Psoas muscle (tissue), 8 donors: Measurements from ENCODE around the gene RICTOR. TPM values are rescaled to one million over a fixed set of nuclear protein-coding genes. Genes with fewer than 3 reads are reported as not detected.

Experiments used
- ATAC-seq, 4 donors: fragments of 200-7000 bp; cut with Tn5 transposase; one replicate each; pipeline ENCODE4 v1.9.1; 2020; ENCODE audit warnings: moderate library complexity in 3 of 4, mild to moderate bottlenecking in 2 of 4
- DNase-seq, 2 donors: peaks; one replicate each; pipeline ENCODE4 v3.0.0-alpha.2; 2020
- H3K27ac ChIP-seq: fragments of 200-600 bp; one replicate; pipeline ENCODE4 v1.8.0; 2022
- H3K27me3 ChIP-seq, 3 donors: fragments of 200-600 bp in 1 of 3; one replicate each; pipeline versions ENCODE4 v1.6.1 to v1.8.0; 2013 to 2022; ENCODE audit warnings: low read length in 2 of 3, mild to moderate bottlenecking in 2 of 3, moderate library complexity in 1 of 3; ENCODE audit not compliant: insufficient read depth in 3 of 3
- H3K36me3 ChIP-seq, 2 donors: fragments of 200-600 bp in 1 of 2; one replicate each; pipeline versions ENCODE4 v1.6.1 to v1.8.0; 2013 to 2022; ENCODE audit warnings: low read depth in 1 of 2, mild to moderate bottlenecking in 1 of 2, moderate library complexity in 1 of 2; ENCODE audit not compliant: insufficient read depth in 1 of 2
- H3K4me1 ChIP-seq: fragments of 200-600 bp; one replicate; pipeline ENCODE4 v1.8.0; 2022
- H3K4me3 ChIP-seq: fragments of 200-600 bp; one replicate; pipeline ENCODE4 v1.8.0; 2022; ENCODE audit warnings: mild to moderate bottlenecking
- H3K9me3 ChIP-seq: fragments of 200-600 bp; one replicate; pipeline ENCODE4 v1.8.0; 2022
- WGBS, 3 donors: extraction: QIAGEN DNeasy Blood & Tissue Kit; methylation state at CpG; one replicate each; pipeline versions ENCODE4 v1.1.6 to v1.1.7; 2013; 5-methylcytosine and 5-hydroxymethylcytosine counted together
- intact Hi-C, 2 donors: fragments of 100-400 bp; cut with DNase I; formaldehyde crosslinking; loops; one replicate each; pipeline versions ENCODE4 v1.11.0 to v1.14.2; 2022
- polyA plus RNA-seq, 3 donors: library from polyadenylated mRNA; stranded (reverse); fragments of 200-250 nt; gene quantifications; one replicate each; pipeline ENCODE4 v1.2.3, GENCODE V29; 2013
- total RNA-seq, 4 donors: library from RNA; stranded (reverse); fragmentation: NEBNext Ultra II Directional in 2 of 4; extraction: Animal tissue kit (Norgen Biotek cat#: 25700) in 2 of 4; gene quantifications; one replicate each; pipeline versions ENCODE4 v1.2.1 to v1.2.4, GENCODE V29; 2021 to 2023
- TF ChIP-seq, protein P1 (sequence below): fragments of 200-600 bp; IDR thresholded peaks from one replicate; pipeline ENCODE4 v1.8.0; 2022; ENCODE audit warnings: antibody characterized with exemption
- donor health status: healthy with polysubstance abuse.
- donor health status: DM: no; HTN: no; CAD: no; lungs with moderate emphysema.
- donor health status: Bipolar disorder and iron deficiency.
- donor health status: healthy.
- donor health status: DM: yes; HTN: yes; CAD: no.
- donor health status: DM: no; HTN: no; CAD: no.
- donor health status: DM: no; HTN: no; CAD: no.
- donor health status: DM: yes; HTN: yes; CAD: no.

RICTOR gene
- total and polyA plus RNA-seq, 7 donors: 2.7 to 46.7 (median 34.0) TPM

GRCh38 chr5:39009981-39010380 lies 64.2 kb downstream of the RICTOR start:
- TF ChIP-seq, protein P1, sequence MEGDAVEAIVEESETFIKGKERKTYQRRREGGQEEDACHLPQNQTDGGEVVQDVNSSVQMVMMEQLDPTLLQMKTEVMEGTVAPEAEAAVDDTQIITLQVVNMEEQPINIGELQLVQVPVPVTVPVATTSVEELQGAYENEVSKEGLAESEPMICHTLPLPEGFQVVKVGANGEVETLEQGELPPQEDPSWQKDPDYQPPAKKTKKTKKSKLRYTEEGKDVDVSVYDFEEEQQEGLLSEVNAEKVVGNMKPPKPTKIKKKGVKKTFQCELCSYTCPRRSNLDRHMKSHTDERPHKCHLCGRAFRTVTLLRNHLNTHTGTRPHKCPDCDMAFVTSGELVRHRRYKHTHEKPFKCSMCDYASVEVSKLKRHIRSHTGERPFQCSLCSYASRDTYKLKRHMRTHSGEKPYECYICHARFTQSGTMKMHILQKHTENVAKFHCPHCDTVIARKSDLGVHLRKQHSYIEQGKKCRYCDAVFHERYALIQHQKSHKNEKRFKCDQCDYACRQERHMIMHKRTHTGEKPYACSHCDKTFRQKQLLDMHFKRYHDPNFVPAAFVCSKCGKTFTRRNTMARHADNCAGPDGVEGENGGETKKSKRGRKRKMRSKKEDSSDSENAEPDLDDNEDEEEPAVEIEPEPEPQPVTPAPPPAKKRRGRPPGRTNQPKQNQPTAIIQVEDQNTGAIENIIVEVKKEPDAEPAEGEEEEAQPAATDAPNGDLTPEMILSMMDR: no peak
- WGBS, 3 donors: 94 to 98% (median 94%) methylated on average over 4 of the region's 4 CpGs
- intact Hi-C loops: no loop called here
- Histone ChIP-seq H3K27ac (no peak overlapping the region), H3K4me3 (no peak overlapping the region), H3K4me1 (peaks cover 20% of the 10 kb centered on the region), H3K36me3 (no peaks in the 10 kb centered on the region), H3K27me3 (no peaks in the 10 kb centered on the region), H3K9me3 (no peaks in the 10 kb centered on the region)
- DNase-seq (no peak), ATAC-seq (no peak)

DNA sequence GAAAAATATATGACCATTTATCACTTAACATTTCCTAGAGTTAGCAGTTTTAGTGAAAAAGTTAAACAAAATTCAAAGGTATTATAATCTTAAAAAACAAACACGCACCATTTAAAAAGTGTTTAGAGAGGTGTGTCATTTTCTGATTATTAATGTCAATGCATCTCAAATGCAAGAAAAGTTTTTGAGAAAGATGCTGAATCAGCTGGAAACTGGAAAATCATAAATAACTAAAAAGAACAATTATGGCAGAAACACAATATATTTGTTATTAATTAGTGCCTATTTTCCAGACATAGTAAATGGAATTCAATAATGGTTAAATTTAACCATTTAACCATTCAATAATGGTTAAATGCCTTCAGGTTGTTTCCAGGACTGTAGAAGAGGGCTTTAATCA lies 64.9 kb downstream of the RICTOR start:
- intact Hi-C loops: no loop called here
- TF ChIP-seq, protein P1: no peak
- H3K4me3 ChIP-seq: no peak overlapping the region
- WGBS, 3 donors: 97 to 100% (median 98%) methylated on average over 1 of the region's 1 CpG
- H3K36me3 ChIP-seq: no peaks in the 10 kb centered on the region
- ATAC-seq (no peak), DNase-seq (no peak)
- H3K27ac ChIP-seq: no peak overlapping the region
- no peaks in the 10 kb centered on the region for H3K9me3 ChIP-seq
- H3K27me3 ChIP-seq: no peaks in the 10 kb centered on the region
- H3K4me1 ChIP-seq: peaks cover 16% of the 10 kb centered on the region

DNA sequence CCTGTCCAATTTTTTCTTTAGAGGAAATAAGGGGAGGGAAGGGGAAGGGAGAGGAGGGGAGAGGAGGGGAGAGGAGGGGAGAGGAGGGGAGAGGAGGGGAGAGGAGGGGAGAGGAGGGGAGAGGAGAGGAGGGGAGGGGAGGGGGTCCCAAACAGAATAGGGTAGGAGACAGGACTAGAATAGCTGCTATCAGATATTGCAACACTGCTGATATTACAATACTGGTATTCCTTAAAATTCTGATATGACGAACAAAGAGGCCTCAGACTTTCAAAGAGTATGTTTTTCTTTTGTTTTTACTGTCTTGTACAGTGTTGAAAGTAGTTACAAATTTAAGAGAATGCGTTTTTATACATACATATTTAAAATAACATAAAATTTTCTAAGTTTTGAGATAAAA lies 67.5 kb downstream of the RICTOR start:
- DNase-seq (no peak), ATAC-seq (no peak)
- Histone ChIP-seq H3K27me3 (no peaks in the 10 kb centered on the region), H3K4me1 (no peaks in the 10 kb centered on the region), H3K36me3 (peaks cover 0 to 18% of the 10 kb centered on the region in 2 donors), H3K27ac (peak overlapping the region; percentile 17), H3K4me3 (no peak overlapping the region), H3K9me3 (no peaks in the 10 kb centered on the region)
- 94 to 95% (median 95%) methylated on average over 2 of the region's 2 CpGs for WGBS, 3 donors
- TF ChIP-seq, protein P1: no peak
- intact Hi-C loops: no loop called here

DNA sequence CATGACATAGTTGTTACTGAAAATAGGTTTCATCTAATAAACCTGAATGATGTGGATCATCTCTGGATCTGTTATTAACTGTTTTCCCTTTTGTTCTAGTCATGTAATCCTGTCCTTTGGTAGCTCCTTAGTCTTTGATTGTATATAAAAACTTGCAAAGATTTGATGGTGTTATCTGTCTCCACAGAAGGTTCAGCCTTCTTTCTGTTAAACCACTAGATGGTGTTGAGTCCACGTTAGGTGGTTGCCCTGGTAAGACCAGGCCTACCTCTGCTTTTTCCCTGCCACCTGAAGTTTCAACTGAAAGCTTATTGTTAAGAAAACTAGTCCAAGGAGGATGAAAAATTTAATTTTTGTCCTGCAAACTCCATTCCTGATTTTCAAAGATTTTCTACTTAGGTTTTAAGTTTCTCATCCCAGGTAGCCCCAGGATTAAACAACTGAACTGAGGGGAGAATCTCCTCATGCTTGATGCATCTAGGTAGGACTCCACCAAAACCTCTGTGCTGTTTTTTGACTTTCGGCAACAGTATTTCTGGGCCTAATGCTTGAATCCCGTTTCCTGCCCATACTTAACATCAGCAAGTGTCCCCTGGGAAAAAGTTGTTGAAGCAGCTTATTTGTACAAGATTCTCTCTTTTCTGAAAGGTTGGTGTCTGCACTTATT lies 68.5 kb downstream of the RICTOR start:
- ATAC-seq: peak; percentile 76 to 92 (median 80)

More for the DNA sequence above, 68.5 kb downstream of the RICTOR start:
- intact Hi-C loops: loop anchor here in 1 of 2 donors (2.0 kb wide), 1 partner anchor 75 kb away; no protein-coding TSS in a partner anchor
- H3K4me3 ChIP-seq: no peak overlapping the region
- no peaks in the 10 kb centered on the region for H3K9me3 ChIP-seq
- TF ChIP-seq, protein P1: peak; percentile 63
- DNase-seq: no peak
- 69 to 80% (median 70%) methylated on average over 3 of the region's 3 CpGs for WGBS, 3 donors
- H3K4me1 ChIP-seq: no peaks in the 10 kb centered on the region
- peaks cover 0 to 19% of the 10 kb centered on the region in 2 donors for H3K36me3 ChIP-seq
- H3K27me3 ChIP-seq: no peaks in the 10 kb centered on the region
- H3K27ac ChIP-seq: peak overlapping the region; percentile 12
